ENCODE results near the gene CEACAM19. TPM values are rescaled to one million over a fixed set of nuclear protein-coding genes. Genes with fewer than 3 reads are reported as not detected.

CEACAM19 gene
- total and polyA plus RNA-seq, 2 of the 8 experiments (the other 6 are each of a cell fraction or from before 2014, with no cell fraction given), result 3.1 to 3.4 TPM

GRCh38 chr19:44692379-44692721, 21.1 kb downstream of the CEACAM19 start:
- 84% methylated on average over 5 of the region's 5 CpGs; no CpG with 5 or more reads in 1 of the 2 experiments for WGBS, 2 experiments (ENCODE audit: extremely low coverage in 1 of 2, insufficient coverage in 1 of 2, insufficient read length in 1 of 2, insufficient replicate concordance in 2 of 2, low coverage in 1 of 2, low lambda C conversion rate in 2 of 2, missing lambda C conversion rate in 1 of 2)
- no peak overlapping the region for H4K5ac ChIP-seq (ENCODE audit: insufficient read length, low read depth, low read length)
- peaks cover 0 to 13% (median 4%) of the 10 kb centered on the region in 4 experiments; a peak in 6 of 7 replicates for H3K4me1 ChIP-seq (replicated peaks in 1 of 4; ENCODE audit: control insufficient read depth in 3 of 4, insufficient read depth in 4 of 4, low read length in 3 of 4)
- H2AFZ ChIP-seq (ENCODE audit: low read length), result peak overlapping the region; percentile 58; the same call in 1 of the 2 replicates
- no peaks in the 10 kb centered on the region for H4K20me1 ChIP-seq (replicated peaks in 1 of 2; ENCODE audit: control insufficient read depth in 1 of 2, insufficient read depth in 2 of 2, low read length in 2 of 2)
- no peak overlapping the region for H2BK12ac ChIP-seq (ENCODE audit: low read depth, low read length)
- no peak for FAIRE-seq
- no peaks in the 10 kb centered on the region; the same call in 1 of the 2 replicates for H3K23me2 ChIP-seq (ENCODE audit: low read depth, low read length)
- H3K4me3 ChIP-seq (ENCODE audit: extremely low read depth in 1 of 4, insufficient read depth in 2 of 4, low read depth in 3 of 4, low read length in 4 of 4), result no peak overlapping the region
- no peaks in the 10 kb centered on the region for H3K79me1 ChIP-seq (ENCODE audit: low read depth, low read length)
- CTCF ChIA-PET (ENCODE audit: partially characterized antibody), result interaction anchor here (1.2 to 11.2 kb wide), 3 partner anchors 29 to 92 kb away, joined by 3 to 134 read pairs (median 4); no protein-coding TSS in a partner anchor
- H2BK20ac ChIP-seq (ENCODE audit: low read length), result no peak overlapping the region
- H3K9me3 ChIP-seq (ENCODE audit: insufficient read depth in 2 of 2, low read depth in 1 of 2, low read length in 1 of 2), result no peaks in the 10 kb centered on the region
- DNase-seq (ENCODE audit: low read depth in 1 of 2, low spot score in 2 of 2), result no peak
- no peak overlapping the region for H3K23ac ChIP-seq (ENCODE audit: insufficient read length)
- H3K18ac ChIP-seq (ENCODE audit: extremely low read depth, low read length), result no peak overlapping the region
- H2BK5ac ChIP-seq (ENCODE audit: low read depth, low read length), result no peak overlapping the region
- H3K4me2 ChIP-seq (ENCODE audit: insufficient read depth in 1 of 2, low read depth in 2 of 2, low read length in 2 of 2), result no peak overlapping the region; a peak in 1 of 4 replicates
- no peaks in the 10 kb centered on the region for H3K27me3 ChIP-seq (replicated peaks in 1 of 4; ENCODE audit: control insufficient read depth in 3 of 4, extremely low read depth in 1 of 4, insufficient read depth in 3 of 4, low read length in 3 of 4)
- no peaks in the 10 kb centered on the region for H3K36me3 ChIP-seq (ENCODE audit: control insufficient read depth in 2 of 4, insufficient read depth in 4 of 4, low read length in 3 of 4)
- POLR2A ChIA-PET (ENCODE audit: partially characterized antibody), result no interaction called here
- H2AK5ac ChIP-seq (ENCODE audit: low read depth, low read length), result no peak overlapping the region
- no peak overlapping the region for H2BK15ac ChIP-seq (ENCODE audit: low read length)
- H3K4ac ChIP-seq (replicated peaks; ENCODE audit: insufficient read length, low read depth, low read length), result no peak overlapping the region
- H3K27ac ChIP-seq (ENCODE audit: low read depth, low read length), result no peak overlapping the region
- no peak overlapping the region for H4K8ac ChIP-seq (ENCODE audit: extremely low read depth, insufficient read depth, low read length)
- H2BK120ac ChIP-seq (replicated peaks; ENCODE audit: low read depth, low read length), result peak overlapping the region; percentile 14
- H4K91ac ChIP-seq (replicated peaks; ENCODE audit: insufficient read length, low read length), result peak overlapping the region; percentile 42
- no peak overlapping the region for H3K9ac ChIP-seq (replicated peaks in 1 of 4; ENCODE audit: extremely low read depth in 1 of 4, low read depth in 3 of 4, low read length in 3 of 4)
- no peak overlapping the region for H3K56ac ChIP-seq (replicated peaks; ENCODE audit: insufficient read length, low read depth, low read length)
- no peak overlapping the region for H3K14ac ChIP-seq (ENCODE audit: insufficient read length)
- H3K79me2 ChIP-seq (ENCODE audit: control insufficient read depth in 1 of 2, insufficient read depth in 2 of 2, low read length in 2 of 2), result no peaks in the 10 kb centered on the region
- TF ChIP-seq EZH2 (IDR thresholded peaks at IDR 0.05; ENCODE audit: low read depth, low read length, severe bottlenecking) (no peak), CBX5 (IDR thresholded peaks at IDR 0.05; ENCODE audit: low read depth, low read length) (no peak), CTCF (IDR thresholded peaks at IDR 0.05; ENCODE audit: control extremely low read depth in 1 of 3, insufficient read depth in 1 of 3, low read depth in 1 of 3, low read length in 3 of 3) (no peak), TBP (IDR thresholded peaks at IDR 0.05; ENCODE audit: low read depth, low read length) (no peak), CHD1 (IDR thresholded peaks at IDR 0.05; ENCODE audit: low read depth, low read length) (no peak), ASH2L (IDR thresholded peaks at IDR 0.05; ENCODE audit: low read length) (no peak), POLR2A (IDR thresholded peaks at IDR 0.05; ENCODE audit: control extremely low read depth in 1 of 2, low read depth in 2 of 2, low read length in 2 of 2) (no peak), HDAC6 (IDR thresholded peaks at IDR 0.05; ENCODE audit: low read depth, low read length) (no peak), SP2 (IDR thresholded peaks at IDR 0.05; ENCODE audit: low read length) (no peak), HDAC2 (IDR thresholded peaks at IDR 0.05; ENCODE audit: borderline replicate concordance in 1 of 2, low read depth in 2 of 2, low read length in 2 of 2) (no peak), RNF2 (IDR thresholded peaks at IDR 0.05; ENCODE audit: borderline replicate concordance, low read depth, low read length, missing control alignments, poor library complexity, severe bottlenecking) (no peak), MAFK (IDR thresholded peaks at IDR 0.05; ENCODE audit: low read depth, low read length) (no peak)
